ENCODE data around the gene KPTN.
A peak's percentile ranks its signal among the peaks of the same experiment; 100 is the strongest.
"Not testable (repeated sequence)": the region's sequence is repeated elsewhere in the genome, so short reads cannot be mapped to it uniquely, and the experiment has no call there.

The KPTN gene

GRCh38 chr19:47490847-47491246 is 6.8 kb upstream of the KPTN start:
- DNase-seq = no peak

GRCh38 chr19:47490031-47490430 is 6.0 kb upstream of the KPTN start:
- no peak for DNase-seq

DNA sequence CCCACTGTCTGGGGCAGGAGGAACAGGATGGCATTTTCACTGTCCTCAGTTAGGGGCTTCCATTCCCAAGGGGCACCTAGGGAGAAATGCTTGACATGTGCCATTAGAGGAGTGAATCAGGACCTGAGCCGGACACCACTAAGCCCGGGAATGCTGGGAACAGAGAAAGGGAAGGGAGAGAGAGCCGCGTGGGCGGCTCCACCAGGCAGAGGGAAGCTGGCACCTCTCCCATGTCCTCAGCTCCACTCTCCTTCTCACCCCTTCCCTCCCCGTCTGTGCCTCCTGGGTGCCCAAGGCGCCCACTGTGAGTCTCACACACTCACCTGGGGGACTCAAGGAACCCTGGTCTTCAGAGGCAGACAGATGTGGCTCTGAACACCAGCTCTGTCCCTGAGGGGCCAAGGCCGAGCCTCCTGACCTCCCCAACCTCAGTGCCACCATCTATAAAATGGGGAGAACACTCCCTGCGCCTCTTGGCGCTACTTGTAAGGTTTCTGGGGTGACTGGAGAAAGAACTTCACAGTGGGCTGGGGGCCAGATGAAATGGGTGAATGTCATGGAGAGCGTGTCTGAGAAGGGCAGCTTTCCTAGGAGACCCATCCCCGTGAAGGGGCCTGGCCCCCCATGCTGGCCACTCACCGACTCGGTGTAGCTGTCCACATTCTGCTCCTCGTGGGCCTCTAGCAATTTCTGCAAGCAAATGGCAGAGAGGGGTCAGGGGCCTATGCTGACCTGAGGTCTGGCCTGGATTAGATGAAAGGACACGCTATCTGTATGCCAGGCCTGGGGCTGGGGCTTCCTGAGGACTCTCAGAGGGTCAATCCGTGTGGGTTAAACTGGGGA is 5.3 kb upstream of the KPTN start:
- no peak for DNase-seq

- no peak for DNase-seq
These were observed 3.8 kb upstream of the KPTN start for GRCh38 chr19:47487551-47488515.

- no peak for DNase-seq
These were observed 2.9 kb upstream of the KPTN start for GRCh38 chr19:47486900-47487299.

- not testable (repeated sequence) for DNase-seq
These were observed 2.2 kb upstream of the KPTN start for GRCh38 chr19:47486220-47486619.

GRCh38 chr19:47485210-47485609 is 1.2 kb upstream of the KPTN start:
- DNase-seq = peak; percentile 18

- no peak for DNase-seq
These were observed 819 bp downstream of the KPTN start for GRCh38 chr19:47483200-47483599.

DNA sequence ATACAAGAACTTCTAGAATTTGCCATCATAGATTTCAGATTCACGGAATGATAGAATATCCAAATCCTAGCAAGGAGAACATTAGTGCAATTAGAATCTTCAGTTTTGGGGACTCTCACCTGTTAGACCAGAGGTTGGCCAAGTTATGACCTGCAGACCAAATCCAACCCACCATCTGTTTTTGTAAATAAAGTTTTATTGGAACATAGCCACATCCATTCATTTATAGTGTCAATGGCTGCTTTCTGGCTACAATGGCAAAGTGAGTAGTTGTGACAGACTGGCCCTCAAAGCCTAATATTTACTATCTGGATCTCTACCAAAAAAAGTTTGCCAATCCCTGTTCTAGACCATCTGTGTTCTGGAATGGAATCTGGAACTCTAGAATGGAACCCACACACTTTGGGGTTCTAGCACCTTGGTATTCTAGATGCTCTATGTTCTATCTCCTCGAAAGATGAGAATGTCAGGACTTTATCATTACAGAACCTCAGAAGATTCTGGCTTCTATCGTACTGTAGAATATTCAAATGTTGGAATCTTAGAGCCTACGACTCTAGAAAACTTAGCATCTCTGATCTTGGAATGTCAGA is 2.5 kb downstream of the KPTN start:
- no peak for DNase-seq

DNA sequence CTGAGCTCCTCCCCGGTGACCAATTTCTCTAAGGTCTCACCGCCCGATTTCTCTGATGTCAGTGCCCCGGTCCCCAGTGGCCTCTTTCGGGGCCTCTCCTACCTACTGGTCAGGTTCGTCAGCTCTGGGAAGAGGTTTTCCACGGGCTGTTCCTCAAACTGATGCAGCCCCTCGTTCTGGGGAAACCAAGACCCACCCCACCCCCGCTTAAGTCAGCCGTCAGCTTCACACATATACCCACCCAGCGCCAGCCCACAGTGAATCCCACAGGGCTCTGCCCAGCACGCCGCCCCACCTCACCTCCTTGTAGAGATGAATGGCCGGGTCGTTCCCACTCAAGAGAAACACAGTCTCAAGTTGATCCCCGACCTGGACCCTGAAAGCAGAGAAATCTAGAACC is 3.4 kb downstream of the KPTN start:
- DNase-seq = no peak

GRCh38 chr19:47479701-47480503 is 4.1 kb downstream of the KPTN start:
- no peak for DNase-seq

DNA sequence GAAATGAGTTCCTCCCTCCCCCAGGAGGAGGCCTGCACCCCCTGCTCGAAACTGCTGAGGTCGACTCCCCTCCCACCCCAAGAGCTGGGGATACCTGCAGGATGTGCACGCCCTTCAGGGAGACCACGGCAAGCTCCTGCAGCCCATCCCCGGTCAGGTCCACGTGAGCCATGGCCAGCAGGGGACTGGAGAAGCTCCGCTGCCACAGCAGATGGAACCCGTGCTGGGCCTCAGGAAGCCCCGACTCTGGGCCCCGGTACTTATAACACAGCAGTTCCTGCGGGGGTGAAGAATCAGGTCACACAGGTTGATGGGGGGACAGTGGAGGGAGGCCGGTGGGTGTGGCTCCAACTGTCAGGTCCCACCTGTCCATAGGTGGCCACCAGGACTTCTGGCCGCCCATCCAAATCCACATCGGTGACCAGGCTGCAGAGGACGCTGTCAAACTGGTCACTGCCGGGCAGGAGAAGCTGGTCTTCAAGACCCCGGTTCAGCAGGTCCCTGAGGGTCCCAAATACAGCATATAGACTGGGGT is 7.5 kb downstream of the KPTN start:
- DNase-seq = no peak

GRCh38 chr19:47475465-47475864 is 8.6 kb downstream of the KPTN start:
- no peak for DNase-seq

GRCh38 chr19:47473336-47473735 is 10.7 kb downstream of the KPTN start:
- no peak for DNase-seq

GRCh38 chr19:47471733-47472457 is 12.1 kb downstream of the KPTN start, which contains the start of gene SLC8A2:
TSS of gene SLC8A2 (minus strand) at chr19:47471893. CDS start at chr19:47466403, 5,490 bp downstream.
- peak; percentile 49 for DNase-seq

GRCh38 chr19:47471381-47471732 is 12.7 kb downstream of the KPTN start:
- DNase-seq = no peak

GRCh38 chr19:47470447-47471195 is 13.4 kb downstream of the KPTN start:
- no peak for DNase-seq

DNA sequence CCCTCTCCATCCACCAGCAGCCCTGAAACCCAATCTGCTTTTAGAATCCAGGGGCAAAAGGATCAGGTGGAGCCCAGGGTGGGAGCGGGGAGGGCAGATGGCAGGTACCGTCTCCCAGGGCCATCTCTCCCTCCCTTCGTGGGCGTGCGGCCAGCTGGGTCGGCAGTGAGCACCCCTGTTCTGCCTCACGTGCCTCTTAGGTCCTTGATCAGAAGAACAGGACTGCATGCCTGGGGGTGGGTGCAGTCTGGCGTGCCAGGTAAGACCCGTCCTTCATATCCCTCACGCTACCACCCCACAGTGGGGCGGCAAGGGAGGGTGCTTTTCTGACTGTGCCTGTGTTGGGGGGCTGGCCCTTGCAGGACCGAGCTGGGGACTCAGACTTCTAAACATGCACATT is 14.3 kb downstream of the KPTN start:
- DNase-seq = no peak

DNA sequence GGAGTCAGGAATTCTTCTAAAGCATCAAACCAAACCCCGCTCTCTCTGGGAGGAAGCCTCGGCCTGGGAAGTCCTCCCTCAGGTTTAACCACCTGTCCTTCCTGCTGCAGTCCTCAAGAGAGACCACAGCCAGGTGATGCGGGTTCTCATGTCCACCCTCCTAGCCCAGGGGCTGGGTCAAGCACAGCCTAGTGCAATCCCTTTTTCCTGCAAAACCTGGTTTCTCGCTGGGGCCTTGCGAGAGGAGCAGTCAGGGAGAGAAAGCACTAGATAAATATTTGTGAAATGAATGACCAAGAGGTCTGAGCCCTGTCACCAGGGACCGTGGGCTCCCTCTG is 14.7 kb downstream of the KPTN start:
- DNase-seq = no peak

- no peak for DNase-seq
These were observed 16.1 kb downstream of the KPTN start for GRCh38 chr19:47467914-47468313.

- DNase-seq = no peak
These were observed 18.1 kb downstream of the KPTN start for GRCh38 chr19:47465957-47466356.

All from activated CD4-positive, alpha-beta T cell treated with anti-CD3 and anti-CD28 coated beads, Interleukin-2, Interleukin-6, amounts not matched to agents 100 ng/mL and 50 ng/mL, durations not matched to agents 16 hours and 8 hours (primary cell).